Head of caudate nucleus (tissue), 42 donors: ENCODE data around the gene RPL38.

ENCODE experiments used
- DNase-seq, 42 donors: peaks; one replicate each; pipeline versions ENCODE4 v3.0.0 to v3.0.0-alpha.2; 2020 to 2021; ENCODE audit warnings: mixed read lengths in 7 of 42
- intact Hi-C: fragments of 100-400 bp; cut with DNase I; formaldehyde crosslinking; loops from one replicate; pipeline ENCODE4 v1.15.0; 2022

The RPL38 gene

DNA sequence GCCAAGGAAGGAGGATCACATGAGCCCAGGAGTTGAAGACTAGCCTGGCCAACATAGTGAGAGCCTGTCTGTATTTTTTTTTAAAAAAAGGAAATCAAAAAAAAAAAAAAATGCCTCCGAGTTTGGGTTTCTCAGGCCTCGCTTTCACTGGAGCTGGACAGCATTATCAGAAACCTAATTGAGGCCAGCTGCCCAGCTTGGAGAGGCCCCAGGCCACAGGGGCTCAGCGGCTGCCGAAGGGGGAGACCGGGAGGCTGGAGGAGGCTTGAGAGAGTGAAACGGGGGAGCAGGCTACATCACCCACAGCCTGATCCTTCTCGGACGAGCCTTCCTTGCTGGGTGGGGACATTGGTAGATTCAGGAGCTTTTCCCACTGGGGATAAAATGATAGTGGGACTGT lies 15.0 kb downstream of the RPL38 start:
- intact Hi-C loops, result no loop called here
- DNase-seq, result peak in 1 of 42 donors; percentile 24

DNA sequence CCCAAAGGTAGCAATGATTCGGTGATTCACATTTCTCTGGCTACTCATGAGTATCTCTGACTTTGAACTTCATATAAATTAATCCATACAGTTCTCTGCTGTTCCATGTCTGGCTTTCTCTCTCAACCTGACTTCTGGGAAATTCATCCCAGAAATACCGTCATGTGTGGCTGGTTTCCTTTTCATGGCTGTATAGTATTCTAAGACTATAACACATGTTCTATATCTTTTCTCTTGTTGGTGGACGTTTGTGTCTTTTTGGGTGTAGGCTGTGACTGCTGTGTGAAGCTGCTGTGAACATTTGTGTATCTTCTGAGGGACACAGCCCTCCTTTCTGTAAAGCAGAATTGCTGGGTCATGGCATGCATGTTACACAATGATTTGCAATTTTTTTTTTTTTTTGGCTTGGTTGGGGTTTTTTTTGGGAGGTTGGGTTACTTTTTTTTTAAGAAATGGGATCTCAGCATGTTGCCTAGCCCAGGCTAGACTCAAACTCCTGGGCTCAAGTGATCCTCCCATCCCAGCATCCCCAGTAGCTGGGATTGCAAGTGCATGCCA lies 16.2 kb downstream of the RPL38 start:
- intact Hi-C loops, result no loop called here
- DNase-seq, result no peak

DNA sequence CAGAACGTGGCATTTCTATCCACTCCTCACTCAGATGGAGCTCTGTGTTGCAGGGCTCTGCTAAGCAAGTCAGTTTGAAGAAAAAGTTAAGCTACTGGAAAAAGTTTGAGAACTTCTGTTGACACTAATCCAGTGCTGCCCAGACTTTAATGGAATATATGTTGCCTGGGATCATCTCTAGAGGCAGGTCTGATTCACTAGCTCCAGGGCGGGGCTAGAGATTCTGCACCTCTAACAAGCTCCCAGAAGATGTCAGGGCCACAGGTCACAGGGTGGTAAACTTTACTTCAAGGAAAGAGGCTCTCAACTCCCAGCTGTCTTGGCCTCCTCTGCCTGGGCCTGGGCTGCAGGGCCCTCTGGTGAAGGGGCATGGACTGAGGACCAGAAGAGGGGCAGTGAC lies 16.7 kb downstream of the RPL38 start:
- intact Hi-C loops, result no loop called here
- DNase-seq, result no peak

DNA sequence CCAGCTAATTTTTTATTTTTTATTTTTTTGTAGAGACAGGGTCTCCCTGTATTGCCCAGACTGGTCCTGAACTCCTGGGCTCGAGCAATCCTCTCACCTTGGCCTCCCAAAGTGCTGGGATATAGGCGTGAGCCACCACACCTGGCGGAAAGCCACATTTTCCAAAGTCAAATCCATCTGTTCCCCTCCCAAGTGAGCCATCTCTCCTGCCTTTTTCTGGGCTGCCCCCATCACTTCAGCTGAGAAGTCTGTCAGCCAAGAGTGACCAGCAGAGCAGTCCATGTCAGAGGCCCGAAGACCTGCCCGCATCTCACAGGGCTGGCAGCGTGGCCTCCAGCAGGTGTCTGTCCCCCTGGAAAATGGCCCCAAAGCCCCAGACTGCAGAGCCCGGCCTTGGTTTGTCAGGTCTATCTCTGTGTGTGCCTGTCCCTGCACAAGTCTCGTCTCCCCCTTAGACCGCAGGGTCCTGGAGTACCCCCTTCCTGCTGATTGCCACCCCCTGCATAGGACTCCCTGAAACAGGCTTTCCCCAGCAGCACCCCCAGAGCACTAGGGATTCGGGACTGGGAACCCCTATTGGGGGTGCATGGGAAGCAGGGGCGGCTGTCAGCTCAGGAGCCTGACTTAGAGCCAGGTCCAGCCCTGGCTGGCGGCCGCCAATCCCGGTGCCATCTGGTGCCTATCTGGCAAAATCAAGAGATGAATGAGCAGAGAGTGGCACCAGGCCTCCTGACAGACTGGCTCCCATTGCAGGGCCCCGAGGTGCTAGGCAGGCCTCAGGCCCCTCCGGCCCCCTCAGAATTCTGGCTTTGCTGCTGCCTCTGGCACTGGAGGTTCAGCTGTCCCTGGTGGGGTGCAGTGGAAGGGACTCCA lies 17.7 kb downstream of the RPL38 start:
- no peak for DNase-seq
- intact Hi-C loops, result no loop called here

DNA sequence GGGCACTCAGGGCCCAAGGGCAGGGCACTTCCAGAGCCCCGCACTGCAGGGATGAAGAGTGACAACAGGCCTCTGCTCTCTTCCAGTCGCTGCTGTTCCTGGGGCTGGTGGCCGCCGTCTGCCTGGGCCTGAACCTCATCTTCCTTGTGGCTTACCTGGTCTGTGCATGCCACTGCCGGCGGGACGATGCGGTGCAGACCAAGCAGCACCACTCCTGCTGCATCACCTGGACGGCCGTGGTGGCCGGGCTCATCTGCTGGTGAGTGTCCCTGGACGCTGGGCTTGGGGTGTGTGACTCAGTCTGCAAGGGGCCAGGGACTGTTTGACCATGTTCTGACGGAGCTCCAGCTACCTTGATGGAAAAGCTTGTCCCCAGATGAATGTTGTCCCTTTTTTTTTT lies 18.9 kb downstream of the RPL38 start:
- DNase-seq, result no peak
- intact Hi-C loops, result no loop called here

DNA sequence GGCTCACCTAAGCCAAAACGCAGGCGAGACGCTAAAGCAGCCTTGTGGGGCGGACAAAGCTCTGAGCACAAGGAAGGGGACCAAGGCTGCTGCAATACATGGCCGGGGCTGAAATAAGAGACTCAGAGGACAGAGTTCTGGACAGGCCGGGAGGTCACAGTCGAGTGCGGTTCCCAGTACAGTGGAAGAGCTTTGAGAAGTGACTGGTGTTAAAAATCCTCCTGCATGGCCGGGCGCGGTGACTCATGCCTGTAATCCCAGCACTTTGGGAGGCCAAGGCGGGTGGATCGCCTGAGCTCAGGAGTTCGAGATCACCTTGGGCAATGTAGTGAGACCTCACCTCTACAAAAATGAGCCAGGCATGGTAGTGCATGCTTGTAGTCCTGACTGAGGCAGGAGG lies 20.4 kb downstream of the RPL38 start:
- no peak for DNase-seq
- intact Hi-C loops, result no loop called here

DNA sequence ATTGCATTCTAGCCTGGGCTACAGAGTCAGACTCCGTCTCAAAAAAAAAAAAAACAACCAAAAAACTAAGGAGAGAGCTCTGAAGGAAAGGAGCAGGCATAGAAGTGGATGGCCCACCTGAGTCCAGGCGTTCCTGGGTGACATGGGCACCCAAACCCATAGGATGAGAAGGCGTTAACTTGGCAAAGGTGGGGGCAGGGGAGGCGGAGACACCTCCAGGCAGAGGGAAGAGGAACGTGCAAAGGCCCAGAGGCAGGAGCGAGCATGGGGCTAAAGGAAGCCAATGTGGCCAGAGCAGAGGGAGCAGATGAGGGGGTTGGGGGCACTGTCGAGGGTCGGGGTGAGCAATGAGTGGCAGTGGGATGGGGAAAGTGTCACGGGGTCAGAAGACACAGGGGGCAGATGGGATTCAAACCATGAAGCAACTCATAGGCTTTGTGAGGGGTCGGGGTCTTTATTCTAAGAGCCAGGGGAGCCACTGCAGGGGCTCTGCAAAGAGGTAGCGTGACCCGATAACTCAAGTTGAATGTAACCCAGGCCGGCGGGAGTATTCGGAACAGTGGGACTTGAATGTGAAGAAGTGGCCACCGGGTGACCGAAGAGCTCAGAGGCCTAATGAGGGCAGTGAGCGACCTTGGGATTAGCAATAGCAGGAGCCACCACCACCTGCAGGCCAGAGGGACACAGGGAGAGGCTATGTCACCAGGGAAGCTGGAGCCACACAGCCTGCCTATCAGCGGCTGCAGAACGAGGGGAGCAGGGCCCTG lies 21.7 kb downstream of the RPL38 start:
- intact Hi-C loops, result no loop called here

DNA sequence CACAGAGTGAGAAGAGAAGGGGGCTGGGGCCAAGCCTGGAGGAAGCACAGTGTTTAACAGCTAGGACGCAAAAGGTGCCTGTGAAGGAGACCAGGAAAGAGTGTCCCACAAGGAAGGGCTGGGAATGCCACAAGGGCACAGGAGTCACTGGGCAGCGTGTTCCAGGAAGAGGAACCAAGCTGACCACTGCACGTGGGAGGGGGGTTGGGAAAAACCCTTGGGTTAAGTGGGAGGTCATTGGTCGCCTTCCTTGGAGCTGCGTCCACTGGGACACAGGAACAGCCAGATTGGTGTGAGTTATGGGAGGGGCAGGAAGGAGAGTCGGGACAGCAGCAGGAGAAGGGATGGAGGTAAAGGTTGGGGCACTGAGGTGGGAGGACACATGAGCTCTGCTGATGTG lies 22.8 kb downstream of the RPL38 start:
- intact Hi-C loops, result no loop called here
- no peak for DNase-seq

More for the DNA sequence above, 21.7 kb downstream of the RPL38 start:
- DNase-seq, result no peak

DNA sequence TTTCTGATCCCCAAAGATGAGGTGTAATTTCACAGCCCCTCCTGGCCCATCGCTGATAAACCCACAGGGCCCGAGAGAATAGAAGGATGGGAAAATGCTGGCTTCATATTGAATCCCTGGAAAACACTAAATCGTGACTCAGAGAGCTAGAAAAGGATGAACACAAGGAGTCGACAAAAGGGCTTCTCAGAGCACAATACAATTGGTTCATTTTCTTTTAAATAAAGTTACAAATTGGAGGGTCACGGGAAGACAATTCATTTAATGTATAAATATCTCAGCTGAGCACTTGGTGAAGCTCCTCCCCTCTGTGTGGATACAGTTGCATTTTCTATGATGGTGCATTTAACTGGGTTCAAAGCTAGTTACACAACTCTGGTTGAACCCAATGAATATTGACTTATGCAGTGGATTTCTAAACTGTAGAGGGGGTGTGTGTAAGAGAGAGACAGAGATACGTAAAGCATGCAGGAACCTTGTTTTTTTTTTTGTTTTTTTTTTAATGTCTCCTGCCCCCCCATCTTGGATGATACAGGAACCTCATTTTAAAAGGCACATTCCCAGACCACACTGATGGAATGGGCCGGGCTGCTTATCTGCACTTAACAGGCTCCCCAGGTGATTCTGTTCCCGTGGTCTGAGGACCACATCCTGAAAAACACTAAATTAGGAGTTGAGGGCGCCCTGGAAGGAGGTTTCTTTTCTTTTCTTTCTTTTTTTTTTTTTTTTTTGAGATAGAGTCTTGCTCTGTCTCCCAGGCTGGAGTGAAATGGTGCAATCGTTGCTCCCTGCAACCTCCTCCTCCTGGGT lies 24.0 kb downstream of the RPL38 start:
- intact Hi-C loops, result no loop called here
- no peak for DNase-seq

DNA sequence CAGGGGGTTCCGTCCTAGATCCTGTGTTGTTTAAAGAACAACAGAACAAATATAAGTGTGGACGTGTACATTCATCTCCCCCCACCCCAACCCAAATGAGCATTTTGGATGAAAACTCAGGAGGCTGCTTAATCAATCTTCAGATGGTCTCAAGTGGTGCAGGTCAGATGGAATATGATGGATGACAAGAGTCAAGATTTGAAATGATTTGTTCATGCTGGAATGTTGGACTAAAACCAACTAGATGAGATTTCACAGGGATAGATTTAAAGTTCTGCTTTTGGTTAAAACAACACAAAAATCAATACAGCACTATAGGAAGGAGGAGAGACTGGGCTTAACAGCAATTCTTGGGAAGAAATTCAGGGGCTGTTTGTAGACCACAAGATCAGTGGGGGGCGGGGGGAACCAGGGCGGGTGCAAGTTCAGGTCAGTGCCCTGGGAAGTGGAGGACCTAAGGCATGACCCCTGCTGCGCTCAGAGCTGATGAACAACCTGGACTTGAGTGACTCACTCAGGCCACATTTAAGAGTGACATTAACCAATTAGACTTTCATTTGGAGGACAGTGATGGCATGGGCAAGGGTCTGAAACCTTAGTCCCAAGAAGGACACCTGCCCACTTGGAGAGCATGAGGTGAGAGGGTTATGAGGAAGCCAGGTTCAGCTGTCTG lies 25.0 kb downstream of the RPL38 start:
- intact Hi-C loops, result no loop called here

DNA sequence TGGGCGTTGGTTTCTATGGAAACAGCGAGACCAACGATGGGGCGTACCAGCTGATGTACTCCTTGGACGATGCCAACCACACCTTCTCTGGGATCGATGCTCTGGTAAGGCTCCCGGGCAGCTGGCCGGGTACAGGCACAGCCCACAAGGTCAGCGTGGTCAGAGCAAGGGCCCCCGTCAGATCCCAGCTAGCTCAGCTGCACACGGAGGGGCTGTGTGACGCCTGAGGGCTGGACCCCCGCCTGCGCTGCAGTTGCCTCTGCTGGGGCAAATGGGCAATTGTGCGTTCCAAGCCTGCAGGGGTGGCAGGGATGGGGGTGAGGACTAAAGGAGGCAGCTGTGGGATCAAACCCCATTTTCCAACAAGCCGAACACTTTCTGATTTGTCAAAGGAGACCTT lies 27.4 kb downstream of the RPL38 start:
- intact Hi-C loops, result no loop called here
- no peak for DNase-seq

More for the DNA sequence above, 25.0 kb downstream of the RPL38 start:
- no peak for DNase-seq

DNA sequence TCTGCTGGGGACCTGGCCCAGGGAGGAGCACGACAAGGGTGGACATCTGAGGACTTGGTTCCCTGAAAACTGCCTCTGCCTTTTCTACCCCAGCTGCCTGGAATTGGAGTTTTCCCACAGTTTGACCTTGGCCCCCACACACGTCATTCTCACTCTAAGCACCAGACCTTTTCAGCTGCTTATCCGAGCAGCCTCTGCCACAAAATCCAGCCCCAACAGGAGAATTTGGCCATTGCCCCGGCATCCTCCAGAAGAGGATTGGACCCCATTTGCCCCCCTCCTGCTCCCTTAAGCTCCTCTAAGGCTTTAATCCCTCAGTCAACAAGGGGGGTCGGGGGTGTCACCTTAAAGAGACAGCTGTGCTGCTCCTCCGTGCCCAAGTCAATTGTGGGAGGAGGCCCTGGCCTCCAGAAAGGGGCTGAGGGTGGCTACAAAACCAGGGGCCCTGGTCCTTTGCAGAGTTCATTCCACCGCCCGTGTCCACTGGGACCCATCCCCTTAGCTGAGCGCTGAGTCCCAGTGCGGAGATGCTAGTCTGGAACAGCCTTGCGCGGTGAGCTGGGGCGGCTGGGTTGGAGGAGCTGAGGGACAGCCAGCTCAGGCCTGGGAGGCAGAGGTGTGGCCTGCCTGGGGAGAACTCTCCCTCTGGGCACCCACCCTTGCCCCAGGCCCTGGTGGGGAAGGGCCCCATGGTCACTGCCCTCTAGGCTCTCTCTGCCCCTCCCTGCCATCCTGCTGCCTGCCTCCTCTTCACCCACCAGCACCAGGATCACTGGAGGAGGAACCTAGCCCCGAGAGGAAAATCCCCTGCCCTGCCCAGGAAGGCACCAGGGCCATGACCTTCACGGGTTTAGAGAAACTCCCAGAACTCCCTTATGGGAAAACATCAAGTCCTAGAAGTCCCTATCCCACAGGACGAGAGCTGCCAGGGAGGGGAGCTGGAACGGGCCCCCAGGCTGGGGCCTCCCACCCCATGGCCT lies 28.7 kb downstream of the RPL38 start:
- DNase-seq, result no peak
- intact Hi-C loops, result no loop called here

DNA sequence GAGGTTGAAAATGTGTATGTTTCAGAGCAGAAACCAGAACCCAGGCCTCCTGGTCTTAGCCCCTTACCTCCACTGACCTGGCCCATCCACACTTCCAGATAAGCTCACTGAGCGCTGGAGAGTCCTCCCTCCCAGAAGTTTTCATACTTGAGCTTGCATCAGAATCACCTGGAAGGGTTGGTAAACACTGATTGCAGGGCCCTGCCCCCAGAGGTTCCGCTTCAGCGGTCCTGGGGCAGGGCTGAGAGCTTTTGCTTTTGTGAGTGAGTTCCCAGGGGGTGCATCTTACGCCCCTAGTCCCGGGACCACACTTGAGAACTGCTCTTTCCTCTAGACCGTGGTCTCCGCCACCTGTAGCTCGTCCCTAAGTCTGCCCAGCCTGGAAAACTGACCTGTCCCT lies 30.5 kb downstream of the RPL38 start:
- no peak for DNase-seq
- intact Hi-C loops, result no loop called here

DNA sequence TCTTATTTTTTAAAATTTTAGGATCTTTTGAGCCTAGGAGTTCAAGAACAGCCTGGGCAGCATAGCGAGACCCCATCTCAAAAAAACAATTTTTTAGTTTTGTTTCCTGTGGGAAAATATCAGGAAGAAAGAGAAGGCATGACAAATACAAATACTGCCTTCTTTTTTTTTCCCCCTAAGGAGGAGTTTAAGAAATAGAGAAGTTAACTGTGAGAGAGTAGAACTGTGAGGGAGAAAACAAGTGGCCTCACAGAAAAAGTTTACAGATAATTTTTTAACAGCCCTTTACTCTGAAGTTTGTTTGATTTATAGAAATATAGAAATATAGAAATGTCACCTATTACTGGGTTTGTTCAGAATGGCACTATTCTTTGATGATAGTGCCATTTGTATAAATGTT lies 31.0 kb downstream of the RPL38 start:
- DNase-seq, result no peak
- intact Hi-C loops, result no loop called here

DNA sequence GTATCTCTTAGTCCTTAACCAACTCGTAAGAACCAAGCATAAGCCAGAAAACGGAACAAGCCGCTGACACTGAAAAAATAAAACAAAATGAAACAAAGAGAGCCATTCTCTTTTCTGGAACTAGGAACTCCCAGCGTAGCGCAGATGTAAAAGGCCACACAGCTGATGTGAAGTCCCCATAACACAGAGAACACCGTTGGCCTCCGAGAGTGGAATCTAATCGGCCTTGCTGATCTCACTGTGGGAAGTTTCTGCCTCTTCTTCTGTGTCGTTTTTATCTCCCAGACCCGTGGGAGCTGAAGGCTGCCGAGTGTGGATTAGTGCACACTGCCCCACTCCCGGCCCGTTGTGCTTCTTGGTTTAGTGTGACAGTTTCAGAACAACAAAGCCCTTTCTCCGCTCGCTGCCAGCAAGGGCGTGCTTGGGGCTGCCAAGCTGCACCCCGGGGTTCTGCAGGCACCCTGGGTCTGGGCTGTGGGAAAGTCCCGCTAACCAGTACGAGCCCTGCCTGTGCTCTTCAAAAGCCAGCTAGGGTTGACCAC lies 31.6 kb downstream of the RPL38 start:
- intact Hi-C loops, result no loop called here
- DNase-seq, result peak in 41 of 42 donors; percentile 49 to 88 (median 70)

DNA sequence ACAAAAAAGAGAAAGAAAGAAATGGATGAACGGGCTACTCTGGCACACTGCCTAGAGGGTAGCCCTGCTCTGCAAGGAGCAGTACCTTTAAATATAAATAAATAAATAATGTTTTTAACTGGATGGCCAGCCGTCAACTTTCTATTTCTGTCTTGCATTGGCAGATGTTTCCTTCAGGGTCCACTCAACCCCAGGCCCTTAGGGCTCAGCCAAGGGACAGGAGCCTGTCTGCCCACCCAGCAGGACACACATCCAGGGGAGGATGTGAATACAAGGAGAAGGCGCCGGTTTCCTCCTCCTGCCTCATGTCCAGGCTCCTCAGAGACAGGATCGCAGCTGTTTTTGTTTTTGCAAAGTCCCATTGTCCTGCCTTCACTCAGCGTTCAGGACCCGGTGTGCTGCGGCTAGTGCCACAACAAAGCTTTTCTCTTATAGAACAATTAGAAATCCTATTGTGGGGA lies 32.5 kb downstream of the RPL38 start:
- peak in 8 of 42 donors; percentile 20 to 65 (median 50) for DNase-seq
- intact Hi-C loops, result no loop called here

DNA sequence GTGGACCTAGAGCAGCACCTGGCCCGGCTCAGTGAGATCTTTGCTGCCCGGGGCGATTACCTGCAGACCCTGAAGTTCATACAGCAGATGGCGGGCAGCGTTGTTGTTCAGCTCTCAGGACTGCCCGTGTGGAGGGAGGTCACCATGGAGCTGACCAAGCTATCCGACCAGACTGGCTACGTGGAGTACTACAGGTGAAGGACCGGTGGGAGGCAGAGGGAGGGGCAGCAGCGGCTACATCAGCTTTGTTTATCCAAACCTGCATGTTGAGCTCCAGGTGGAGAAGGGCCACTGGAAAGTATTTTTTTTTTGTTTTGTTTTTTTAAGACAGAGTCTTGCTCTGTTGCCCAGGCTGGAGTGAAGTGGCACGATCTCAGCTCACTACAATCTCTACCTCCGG lies 33.8 kb downstream of the RPL38 start:
- intact Hi-C loops, result no loop called here
- no peak for DNase-seq
